ENCODE results near the gene DLX3. TPM values are rescaled to one million over a fixed set of nuclear protein-coding genes. Genes with fewer than 3 reads are reported as not detected.

DLX3 gene
- total RNA-seq, 1 donor from 2014 or later: 0.04 TPM

GRCh38 chr17:49976828-49977202, 18.2 kb downstream of the DLX3 start:
- peaks cover 53% of the 10 kb centered on the region for H3K27me3 Mint-ChIP-seq (ENCODE audit: insufficient read depth, low read depth)
- TF ChIP-seq EZH2phosphoT487 (IDR thresholded peaks at IDR 0.05) (no peak), CTCF (IDR thresholded peaks at IDR 0.05) (no peak), EZH2 (IDR thresholded peaks at IDR 0.05) (no peak)
- Histone ChIP-seq H3K9ac (no peak overlapping the region), H3K9me3 (ENCODE audit: low read depth) (no peaks in the 10 kb centered on the region), H3K27me3 (peaks cover 44% of the 10 kb centered on the region), H3K4me3 (no peak overlapping the region), H3K4me2 (peak overlapping the region; percentile 8), H3K4me1 (peaks cover 87% of the 10 kb centered on the region), H2AFZ (replicated peaks) (no peak overlapping the region), H3K36me3 (no peaks in the 10 kb centered on the region), H4K20me1 (ENCODE audit: low read depth) (peaks cover 10% of the 10 kb centered on the region), H3F3A (ENCODE audit: low read depth) (peaks cover 61% of the 10 kb centered on the region), H3K79me2 (ENCODE audit: low read depth) (no peaks in the 10 kb centered on the region), H3K27ac (no peak overlapping the region)
- peaks cover 2% of the 10 kb centered on the region for H3K9me3 Mint-ChIP-seq
- H3K36me3 Mint-ChIP-seq: no peaks in the 10 kb centered on the region
- H3K4me3 Mint-ChIP-seq: no peak overlapping the region
- DNase-seq (ENCODE audit: low spot score): no peak
- H3K4me1 Mint-ChIP-seq: peaks cover 23% of the 10 kb centered on the region
- no peak overlapping the region for H3K27ac Mint-ChIP-seq

GRCh38 chr17:49976163-49976827, 18.7 kb downstream of the DLX3 start:
- Histone ChIP-seq H3K9me3 (ENCODE audit: low read depth) (no peaks in the 10 kb centered on the region), H4K20me1 (ENCODE audit: low read depth) (peaks cover 15% of the 10 kb centered on the region), H3K36me3 (no peaks in the 10 kb centered on the region), H3K9ac (no peak overlapping the region), H3K4me1 (peaks cover 90% of the 10 kb centered on the region), H3K27me3 (peaks cover 50% of the 10 kb centered on the region), H3K4me2 (peak overlapping the region; percentile 8), H3F3A (ENCODE audit: low read depth) (peaks cover 56% of the 10 kb centered on the region), H3K79me2 (ENCODE audit: low read depth) (no peaks in the 10 kb centered on the region), H2AFZ (replicated peaks) (no peak overlapping the region), H3K27ac (no peak overlapping the region), H3K4me3 (no peak overlapping the region)
- no peak for DNase-seq (ENCODE audit: low spot score)
- H3K4me3 Mint-ChIP-seq: peak overlapping the region; percentile 65
- H3K36me3 Mint-ChIP-seq: no peaks in the 10 kb centered on the region
- H3K9me3 Mint-ChIP-seq: peaks cover 2% of the 10 kb centered on the region
- peaks cover 22% of the 10 kb centered on the region for H3K4me1 Mint-ChIP-seq
- peaks cover 58% of the 10 kb centered on the region for H3K27me3 Mint-ChIP-seq (ENCODE audit: insufficient read depth, low read depth)
- no peak for TF ChIP-seq CTCF (IDR thresholded peaks at IDR 0.05)
- no peak for TF ChIP-seq EZH2 (IDR thresholded peaks at IDR 0.05)
- TF ChIP-seq EZH2phosphoT487 (IDR thresholded peaks at IDR 0.05): no peak
- H3K27ac Mint-ChIP-seq: peak overlapping the region; percentile 32

- H3K9me3 ChIP-seq (ENCODE audit: low read depth): no peaks in the 10 kb centered on the region
- peak overlapping the region; percentile 8 for H3K4me2 ChIP-seq
- no peak overlapping the region for H3K4me3 ChIP-seq
- peaks cover 22% of the 10 kb centered on the region for H4K20me1 ChIP-seq (ENCODE audit: low read depth)
- no peaks in the 10 kb centered on the region for H3K79me2 ChIP-seq (ENCODE audit: low read depth)
- H2AFZ ChIP-seq (replicated peaks): no peak overlapping the region
- no peak for DNase-seq (ENCODE audit: low spot score)
- no peaks in the 10 kb centered on the region for H3K36me3 ChIP-seq
- no peak overlapping the region for H3K4me3 Mint-ChIP-seq
- no peak overlapping the region for H3K27ac Mint-ChIP-seq
- peaks cover 57% of the 10 kb centered on the region for H3K27me3 ChIP-seq
- H3F3A ChIP-seq (ENCODE audit: low read depth): peaks cover 48% of the 10 kb centered on the region
- H3K9ac ChIP-seq: no peak overlapping the region
- peaks cover 64% of the 10 kb centered on the region for H3K27me3 Mint-ChIP-seq (ENCODE audit: insufficient read depth, low read depth)
- H3K27ac ChIP-seq: no peak overlapping the region
- no peaks in the 10 kb centered on the region for H3K36me3 Mint-ChIP-seq
- H3K4me1 ChIP-seq: peaks cover 82% of the 10 kb centered on the region
- no peak for TF ChIP-seq EZH2phosphoT487 (IDR thresholded peaks at IDR 0.05)
- no peak for TF ChIP-seq CTCF (IDR thresholded peaks at IDR 0.05)
- TF ChIP-seq EZH2 (IDR thresholded peaks at IDR 0.05): no peak
- peaks cover 21% of the 10 kb centered on the region for H3K4me1 Mint-ChIP-seq
- H3K9me3 Mint-ChIP-seq: peaks cover 9% of the 10 kb centered on the region
Observed at GRCh38 chr17:49975531-49975930, 19.5 kb downstream of the DLX3 start.

All from neural progenitor cell (in vitro differentiated cells).